Astrocyte (in vitro differentiated cells and primary cell): ENCODE results near the gene RAD51. TPM values are rescaled to one million over a fixed set of nuclear protein-coding genes. Genes with fewer than 3 reads are reported as not detected.

Experiments used
- DNase-seq: peaks from one replicate; pipeline ENCODE4 v3.0.0-alpha.2; 2010; ENCODE audit warnings: low read depth
- FAIRE-seq: peaks from 2 replicates; lab custom pipeline; 2011; peaks lifted over from hg19 to GRCh38; lab: Jason Lieb, UNC
- H2AFZ ChIP-seq: 2 replicates; pipeline ENCODE4 v1.6.0; 2012; ENCODE audit warnings: low read depth, low read length, inconsistent platforms
- H3K27ac ChIP-seq: 2 replicates; pipeline ENCODE4 v1.5.1; 2011; ENCODE audit warnings: low read depth, low read length, inconsistent platforms
- H3K27me3 ChIP-seq: 2 replicates; pipeline ENCODE4 v1.6.0; 2011; ENCODE audit warnings: low read length, inconsistent platforms; ENCODE audit not compliant: insufficient read depth
- H3K36me3 ChIP-seq: 2 replicates; pipeline ENCODE4 v1.5.1; 2011; ENCODE audit warnings: low read length, inconsistent platforms; ENCODE audit not compliant: insufficient read depth
- H3K4me1 ChIP-seq: 2 replicates; pipeline ENCODE4 v1.5.1; 2011; ENCODE audit warnings: low read length, inconsistent platforms; ENCODE audit not compliant: insufficient read depth
- H3K4me2 ChIP-seq: 2 replicates; pipeline ENCODE4 v1.6.0; 2012; ENCODE audit warnings: low read length, inconsistent platforms
- H3K4me3 ChIP-seq: 2 replicates; pipeline ENCODE4 v1.5.1; 2011; ENCODE audit warnings: low read depth, mild to moderate bottlenecking, low read length, inconsistent platforms; ENCODE audit not compliant: insufficient read depth
- H3K79me2 ChIP-seq: 2 replicates; pipeline ENCODE4 v1.6.0; 2012; ENCODE audit warnings: mild to moderate bottlenecking, low read length, inconsistent platforms; ENCODE audit not compliant: insufficient read depth
- H3K9ac ChIP-seq: 2 replicates; pipeline ENCODE4 v1.6.0; 2012; ENCODE audit warnings: mild to moderate bottlenecking, low read length, inconsistent platforms
- H3K9me3 ChIP-seq: 2 replicates; pipeline ENCODE4 v1.5.1; 2012; ENCODE audit warnings: low read depth, mild to moderate bottlenecking, low read length, inconsistent platforms; ENCODE audit not compliant: insufficient read depth
- H4K20me1 ChIP-seq: 2 replicates; pipeline ENCODE4 v1.6.0; 2012; ENCODE audit warnings: low read length, inconsistent platforms; ENCODE audit not compliant: insufficient read depth
- H3K27ac Mint-ChIP-seq: one replicate; pipeline ENCODE4 v1.8.0; 2021; ENCODE audit warnings: mild to moderate bottlenecking, mixed read lengths; ENCODE audit not compliant: unreplicated experiment
- H3K27me3 Mint-ChIP-seq: one replicate; pipeline ENCODE4 v1.8.0; 2021; ENCODE audit warnings: low read depth, mixed read lengths; ENCODE audit not compliant: unreplicated experiment
- H3K36me3 Mint-ChIP-seq: one replicate; pipeline ENCODE4 v1.8.0; 2021; ENCODE audit warnings: low read depth, mixed read lengths; ENCODE audit not compliant: unreplicated experiment
- H3K4me1 Mint-ChIP-seq: one replicate; pipeline ENCODE4 v1.8.0; 2021; ENCODE audit warnings: low read depth, mixed read lengths; ENCODE audit not compliant: unreplicated experiment
- H3K4me3 Mint-ChIP-seq: one replicate; pipeline ENCODE4 v1.8.0; 2021; ENCODE audit warnings: mild to moderate bottlenecking, moderate library complexity, mixed read lengths; ENCODE audit not compliant: unreplicated experiment
- H3K9me3 Mint-ChIP-seq: one replicate; pipeline ENCODE4 v1.8.0; 2021; ENCODE audit warnings: mild to moderate bottlenecking, mixed read lengths; ENCODE audit not compliant: unreplicated experiment
- CTCF ChIP-seq: IDR thresholded peaks from 2 replicates; pipeline ENCODE4 v1.5.1; 2011; ENCODE audit warnings: low read depth, mild to moderate bottlenecking, inconsistent platforms, low read length, moderate library complexity; ENCODE audit not compliant: insufficient read depth
- EZH2 ChIP-seq: IDR thresholded peaks from 2 replicates; pipeline ENCODE4 v1.6.1; 2012; ENCODE audit warnings: mild to moderate bottlenecking, low read length, inconsistent platforms; ENCODE audit not compliant: insufficient read depth
- total RNA-seq: library from RNA; stranded (reverse); gene quantifications from 2 replicates; pipeline ENCODE4 v1.2.1, GENCODE V29; 2021

Gene RAD51
- total RNA-seq, 1 donor from 2014 or later: 3.6 TPM

GRCh38 chr15:40743921-40744814 lies 49.2 kb downstream of the RAD51 start:
- peak overlapping the region; percentile 91 for H3K27ac Mint-ChIP-seq

GRCh38 chr15:40744815-40745152 lies 49.8 kb downstream of the RAD51 start:
- H2AFZ ChIP-seq: no peak overlapping the region
- H3K27me3 ChIP-seq: no peaks in the 10 kb centered on the region
- peaks cover 38% of the 10 kb centered on the region for H4K20me1 ChIP-seq
- no peak overlapping the region for H3K4me2 ChIP-seq
- peaks cover 28% of the 10 kb centered on the region for H3K36me3 ChIP-seq
- no peaks in the 10 kb centered on the region for H3K9me3 Mint-ChIP-seq
- peaks cover 12% of the 10 kb centered on the region for H3K36me3 Mint-ChIP-seq
- H3K9me3 ChIP-seq: no peaks in the 10 kb centered on the region
- H3K27ac ChIP-seq: peak overlapping the region; percentile 13
- no peaks in the 10 kb centered on the region for H3K27me3 Mint-ChIP-seq
- peak overlapping the region; percentile 14 for H3K27ac Mint-ChIP-seq
- H3K79me2 ChIP-seq: no peaks in the 10 kb centered on the region
- no peak for DNase-seq
- H3K4me3 Mint-ChIP-seq: no peak overlapping the region
- H3K9ac ChIP-seq: no peak overlapping the region
- H3K4me3 ChIP-seq: no peak overlapping the region
- H3K4me1 ChIP-seq: peaks cover 10% of the 10 kb centered on the region
- H3K4me1 Mint-ChIP-seq: peaks cover 16% of the 10 kb centered on the region
- no peak for TF ChIP-seq CTCF
- no peak for TF ChIP-seq EZH2
- FAIRE-seq: no peak

More at GRCh38 chr15:40743921-40744814, 49.2 kb downstream of the RAD51 start:
- TF ChIP-seq EZH2 (no peak), CTCF (no peak)
- Histone ChIP-seq H3K4me1 (peaks cover 10% of the 10 kb centered on the region), H3K4me3 (no peak overlapping the region), H3K27me3 (no peaks in the 10 kb centered on the region), H2AFZ (no peak overlapping the region), H4K20me1 (peaks cover 34% of the 10 kb centered on the region), H3K9me3 (no peaks in the 10 kb centered on the region), H3K9ac (peak overlapping the region; percentile 7), H3K4me2 (peak overlapping the region; percentile 17), H3K27ac (peak overlapping the region; percentile 52), H3K79me2 (no peaks in the 10 kb centered on the region), H3K36me3 (peaks cover 26% of the 10 kb centered on the region)
- peak; percentile 53 for DNase-seq
- FAIRE-seq: no peak
- Mint-ChIP-seq H3K9me3 (no peaks in the 10 kb centered on the region), H3K4me3 (peak overlapping the region; percentile 8), H3K27me3 (no peaks in the 10 kb centered on the region), H3K36me3 (peaks cover 15% of the 10 kb centered on the region), H3K4me1 (peaks cover 16% of the 10 kb centered on the region)
